HTERT RPE-1 (cell line): ENCODE measurements around the gene BICRAL.
"Not testable (repeated sequence)": the region's sequence is repeated elsewhere in the genome, so short reads cannot be mapped to it uniquely, and the experiment has no call there.

ENCODE experiments used
- in situ Hi-C: fragments of 300-500 bp; cut with MboI; formaldehyde crosslinking; loops from 4 replicates; pipeline ENCODE4 v1.14.3; 2020; ENCODE audit warnings: low sequenced_read_pairs

The BICRAL gene

GRCh38 chr6:42762426-42762859 is 19.4 kb upstream of the BICRAL start:
- in situ Hi-C loops = no loop called here

- in situ Hi-C loops = no loop called here
These were observed 18.9 kb upstream of the BICRAL start for GRCh38 chr6:42762950-42763349.

GRCh38 chr6:42764911-42765648 is 16.8 kb upstream of the BICRAL start:
- in situ Hi-C loops = no loop called here

GRCh38 chr6:42766163-42766670 is 15.6 kb upstream of the BICRAL start:
- in situ Hi-C loops = no loop called here

- in situ Hi-C loops = no loop called here
These were observed 12.8 kb upstream of the BICRAL start for GRCh38 chr6:42769051-42769450.

- in situ Hi-C loops = no loop called here
These were observed 12.0 kb upstream of the BICRAL start for GRCh38 chr6:42769836-42770235.

- in situ Hi-C loops = no loop called here
These were observed 10.1 kb upstream of the BICRAL start for GRCh38 chr6:42771741-42772100.

- in situ Hi-C loops = no loop called here
These were observed 7.7 kb upstream of the BICRAL start for GRCh38 chr6:42774201-42774600.

- in situ Hi-C loops = not testable (repeated sequence)
These were observed 6.9 kb upstream of the BICRAL start for GRCh38 chr6:42774821-42775487.

GRCh38 chr6:42777126-42777822 is 4.6 kb upstream of the BICRAL start:
- in situ Hi-C loops = no loop called here

- in situ Hi-C loops = no loop called here
These were observed 3.7 kb upstream of the BICRAL start for GRCh38 chr6:42778122-42778521.

- in situ Hi-C loops = no loop called here
These were observed 2.3 kb upstream of the BICRAL start for GRCh38 chr6:42779521-42779920.

- in situ Hi-C loops = no loop called here
These were observed 381 bp upstream of the BICRAL start for GRCh38 chr6:42781546-42781795.

GRCh38 chr6:42782689-42783176 is 881 bp downstream of the BICRAL start:
- in situ Hi-C loops = no loop called here

GRCh38 chr6:42783177-42783875 is 1.5 kb downstream of the BICRAL start:
- in situ Hi-C loops = no loop called here

GRCh38 chr6:42783876-42784642 is 2.2 kb downstream of the BICRAL start:
- in situ Hi-C loops = no loop called here

GRCh38 chr6:42784717-42785498 is 3.1 kb downstream of the BICRAL start:
- in situ Hi-C loops = no loop called here

- in situ Hi-C loops = no loop called here
These were observed 4.7 kb downstream of the BICRAL start for GRCh38 chr6:42786525-42786985.

- in situ Hi-C loops = no loop called here
These were observed 5.2 kb downstream of the BICRAL start for GRCh38 chr6:42787063-42787472.

- in situ Hi-C loops = no loop called here
These were observed 6.8 kb downstream of the BICRAL start for GRCh38 chr6:42788671-42789070.
